Keratinocyte (primary cell): ENCODE measurements around the gene CTNND2.

Source experiments
- EZH2 ChIP-seq: IDR thresholded peaks from one replicate; pipeline ENCODE4 v1.6.1; 2012; ENCODE audit warnings: inconsistent platforms, mild to moderate bottlenecking, low read length, moderate library complexity
- TF ChIP-seq, protein P1 (sequence below), 3 experiments: IDR thresholded peaks in 1 of 3; conservative IDR thresholded peaks in 1 of 3; optimal IDR thresholded peaks in 1 of 3; 2 replicates in 2 of 3; 3 replicates in 1 of 3; pipeline versions ENCODE3 to v1.5.1; 2011; ENCODE audit warnings: low read length in 3 of 3, mild to moderate bottlenecking in 3 of 3, moderate library complexity in 2 of 3, control low read depth in 1 of 3, inconsistent platforms in 1 of 3; ENCODE audit not compliant: insufficient read depth in 2 of 3; ENCODE audit errors: extremely low read depth in 1 of 3

- TF ChIP-seq EZH2, result no peak
- TF ChIP-seq, protein P1, sequence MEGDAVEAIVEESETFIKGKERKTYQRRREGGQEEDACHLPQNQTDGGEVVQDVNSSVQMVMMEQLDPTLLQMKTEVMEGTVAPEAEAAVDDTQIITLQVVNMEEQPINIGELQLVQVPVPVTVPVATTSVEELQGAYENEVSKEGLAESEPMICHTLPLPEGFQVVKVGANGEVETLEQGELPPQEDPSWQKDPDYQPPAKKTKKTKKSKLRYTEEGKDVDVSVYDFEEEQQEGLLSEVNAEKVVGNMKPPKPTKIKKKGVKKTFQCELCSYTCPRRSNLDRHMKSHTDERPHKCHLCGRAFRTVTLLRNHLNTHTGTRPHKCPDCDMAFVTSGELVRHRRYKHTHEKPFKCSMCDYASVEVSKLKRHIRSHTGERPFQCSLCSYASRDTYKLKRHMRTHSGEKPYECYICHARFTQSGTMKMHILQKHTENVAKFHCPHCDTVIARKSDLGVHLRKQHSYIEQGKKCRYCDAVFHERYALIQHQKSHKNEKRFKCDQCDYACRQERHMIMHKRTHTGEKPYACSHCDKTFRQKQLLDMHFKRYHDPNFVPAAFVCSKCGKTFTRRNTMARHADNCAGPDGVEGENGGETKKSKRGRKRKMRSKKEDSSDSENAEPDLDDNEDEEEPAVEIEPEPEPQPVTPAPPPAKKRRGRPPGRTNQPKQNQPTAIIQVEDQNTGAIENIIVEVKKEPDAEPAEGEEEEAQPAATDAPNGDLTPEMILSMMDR (optimal IDR thresholded peaks at IDR 0.05 in 1 of 3, IDR thresholded peaks at IDR 0.05 in 1 of 3, conservative IDR thresholded peaks at IDR 0.05 in 1 of 3; ENCODE audit: extremely low read depth in 1 of 3, insufficient read depth in 2 of 3, low read length in 3 of 3), result peak in 1 of 3 experiments; percentile 18
Measured at GRCh38 chr5:11494340-11494739, 409.9 kb downstream of the CTNND2 start.
